Peyer's patch (tissue), 4 donors: Measurements from ENCODE around the gene NOL9.

Source experiments
- POLR2A ChIP-seq, 2 donors: fragments of 450-650 bp; IDR thresholded peaks; one replicate each; pipeline ENCODE4 v1.5.1; 2017; ENCODE audit warnings: antibody characterized with exemption in 2 of 2, mild to moderate bottlenecking in 2 of 2, moderate library complexity in 2 of 2
- TF ChIP-seq, protein P1 (sequence below), 6 experiments: fragments of 450-650 bp in 4 of 6; fragments of 200-600 bp in 2 of 6; sonication (generic) in 1 of 6; IDR thresholded peaks; one replicate each; pipeline ENCODE4 v1.5.1; 2017 to 2019; ENCODE audit warnings: antibody characterized with exemption in 6 of 6, mild to moderate bottlenecking in 3 of 6, moderate library complexity in 1 of 6

DNA sequence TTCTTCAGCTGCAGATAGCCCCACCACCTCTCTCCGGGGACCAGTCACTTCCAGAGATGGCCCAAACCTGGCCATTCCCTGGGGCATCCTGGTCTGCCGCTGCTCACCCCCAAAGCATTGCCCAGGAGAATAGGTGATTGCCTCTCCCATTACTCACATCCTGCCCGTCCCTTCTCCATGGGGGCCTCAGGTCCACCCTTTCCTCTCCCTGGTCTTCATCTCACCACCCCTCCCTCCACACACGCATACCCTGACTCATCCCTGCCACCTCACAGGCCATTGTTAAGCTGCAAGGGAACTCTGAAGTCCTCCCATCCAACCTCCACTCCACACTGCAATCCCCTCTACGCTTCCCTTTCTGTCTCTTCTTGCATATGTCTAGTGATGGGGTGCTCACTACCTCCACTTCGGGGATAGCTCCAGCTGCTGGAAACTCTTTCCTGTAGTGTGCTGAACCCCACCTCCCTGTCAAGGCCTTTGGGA, 62.8 kb downstream of the NOL9 start, which contains the start of gene PLEKHG5:
- TF ChIP-seq, protein P1, sequence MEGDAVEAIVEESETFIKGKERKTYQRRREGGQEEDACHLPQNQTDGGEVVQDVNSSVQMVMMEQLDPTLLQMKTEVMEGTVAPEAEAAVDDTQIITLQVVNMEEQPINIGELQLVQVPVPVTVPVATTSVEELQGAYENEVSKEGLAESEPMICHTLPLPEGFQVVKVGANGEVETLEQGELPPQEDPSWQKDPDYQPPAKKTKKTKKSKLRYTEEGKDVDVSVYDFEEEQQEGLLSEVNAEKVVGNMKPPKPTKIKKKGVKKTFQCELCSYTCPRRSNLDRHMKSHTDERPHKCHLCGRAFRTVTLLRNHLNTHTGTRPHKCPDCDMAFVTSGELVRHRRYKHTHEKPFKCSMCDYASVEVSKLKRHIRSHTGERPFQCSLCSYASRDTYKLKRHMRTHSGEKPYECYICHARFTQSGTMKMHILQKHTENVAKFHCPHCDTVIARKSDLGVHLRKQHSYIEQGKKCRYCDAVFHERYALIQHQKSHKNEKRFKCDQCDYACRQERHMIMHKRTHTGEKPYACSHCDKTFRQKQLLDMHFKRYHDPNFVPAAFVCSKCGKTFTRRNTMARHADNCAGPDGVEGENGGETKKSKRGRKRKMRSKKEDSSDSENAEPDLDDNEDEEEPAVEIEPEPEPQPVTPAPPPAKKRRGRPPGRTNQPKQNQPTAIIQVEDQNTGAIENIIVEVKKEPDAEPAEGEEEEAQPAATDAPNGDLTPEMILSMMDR (IDR thresholded peaks at IDR 0.05) = no peak
- TF ChIP-seq POLR2A (IDR thresholded peaks at IDR 0.05) = no peak
